H1 (cell line): ENCODE results near the gene CACNA1C. TPM values are rescaled to one million over a fixed set of nuclear protein-coding genes. Genes with fewer than 3 reads are reported as not detected.

Source experiments
- CTCF ChIA-PET: fragments of 300-600 bp; sonication (Branson Sonifier 250); formaldehyde crosslinking; loops from one replicate; lab custom pipeline; 2021; ENCODE audit not compliant: partially characterized antibody; lab: Charles Lee
- POLR2A ChIA-PET: fragments of 300-600 bp; sonication (Branson Sonifier 250); formaldehyde crosslinking; loops from one replicate; lab custom pipeline; 2021; ENCODE audit warnings: inconsistent platforms; ENCODE audit not compliant: partially characterized antibody; lab: Charles Lee
- DNase-seq, 2 experiments: peaks; one replicate each; pipeline versions ENCODE4 v3.0.0 to v3.0.0-alpha.2; 2010 to 2022; ENCODE audit warnings: low spot score in 2 of 2, low read depth in 1 of 2, mixed read lengths in 1 of 2
- FAIRE-seq: peaks from 2 replicates; lab custom pipeline; 2011; peaks lifted over from hg19 to GRCh38; lab: Jason Lieb, UNC
- H2AFZ ChIP-seq: 2 replicates; pipeline ENCODE4 v1.8.1; 2012; ENCODE audit warnings: low read length, inconsistent platforms
- H2AK5ac ChIP-seq: 2 replicates; pipeline ENCODE4 v1.6.1; 2013; ENCODE audit warnings: low read depth, low read length
- H2BK120ac ChIP-seq: replicated peaks from 2 replicates; pipeline ENCODE3; 2013; ENCODE audit warnings: low read depth, low read length, inconsistent platforms
- H2BK12ac ChIP-seq: 2 replicates; pipeline ENCODE4 v1.6.1; 2013; ENCODE audit warnings: low read depth, low read length
- H2BK15ac ChIP-seq: 2 replicates; pipeline ENCODE4 v1.6.1; 2013; ENCODE audit warnings: low read length
- H2BK20ac ChIP-seq: 2 replicates; pipeline ENCODE4 v1.6.1; 2013; ENCODE audit warnings: low read length
- H2BK5ac ChIP-seq: 2 replicates; pipeline ENCODE4 v1.6.1; 2013; ENCODE audit warnings: low read depth, low read length
- H3K14ac ChIP-seq: 2 replicates; pipeline ENCODE4 v1.6.1; 2013; ENCODE audit warnings: inconsistent platforms; ENCODE audit not compliant: insufficient read length
- H3K18ac ChIP-seq: 2 replicates; pipeline ENCODE4 v1.6.1; 2013; ENCODE audit warnings: low read length; ENCODE audit errors: extremely low read depth
- H3K23ac ChIP-seq: 2 replicates; pipeline ENCODE4 v1.6.1; 2013; ENCODE audit warnings: inconsistent platforms; ENCODE audit not compliant: insufficient read length
- H3K23me2 ChIP-seq: 2 replicates; pipeline ENCODE4 v1.6.1; 2013; ENCODE audit warnings: low read depth, low read length
- H3K27ac ChIP-seq: 2 replicates; pipeline ENCODE4 v1.6.1; 2011; ENCODE audit warnings: low read depth, low read length, inconsistent platforms
- H3K27me3 ChIP-seq, 4 experiments: replicated peaks in 1 of 4; 1 replicate in 1 of 4; 2 replicates in 3 of 4; pipeline versions ENCODE4 v1.6.1 to v1.8.1; 2011 to 2013; ENCODE audit warnings: low read length in 3 of 4, mild to moderate bottlenecking in 3 of 4, inconsistent platforms in 2 of 4, mixed read lengths in 2 of 4, moderate library complexity in 1 of 4; ENCODE audit not compliant: control insufficient read depth in 3 of 4, insufficient read depth in 3 of 4; ENCODE audit errors: extremely low read depth in 1 of 4
- H3K36me3 ChIP-seq, 4 experiments: 2 replicates each; pipeline versions ENCODE4 v1.6.1 to v1.8.1; 2011 to 2013; ENCODE audit warnings: mild to moderate bottlenecking in 4 of 4, low read length in 3 of 4, moderate library complexity in 2 of 4, control low read depth in 1 of 4, inconsistent platforms in 1 of 4; ENCODE audit not compliant: insufficient read depth in 4 of 4, control insufficient read depth in 2 of 4
- H3K4ac ChIP-seq: replicated peaks from 2 replicates; pipeline ENCODE3; 2013; ENCODE audit warnings: low read length, low read depth, mixed read lengths, inconsistent platforms; ENCODE audit not compliant: insufficient read length
- H3K4me1 ChIP-seq, 4 experiments: replicated peaks in 1 of 4; 1 replicate in 1 of 4; 2 replicates in 3 of 4; pipeline versions ENCODE4 v1.6.1 to v1.8.1; 2011 to 2013; ENCODE audit warnings: low read length in 3 of 4, inconsistent platforms in 2 of 4, mixed read lengths in 1 of 4; ENCODE audit not compliant: insufficient read depth in 4 of 4, control insufficient read depth in 3 of 4
- H3K4me2 ChIP-seq, 2 experiments: 2 replicates each; pipeline versions ENCODE4 v1.6.1 to v1.8.1; 2011 to 2013; ENCODE audit warnings: low read depth in 2 of 2, low read length in 2 of 2, control low read depth in 1 of 2, inconsistent platforms in 1 of 2, mild to moderate bottlenecking in 1 of 2; ENCODE audit not compliant: insufficient read depth in 1 of 2
- H3K4me3 ChIP-seq, 4 experiments: fragments of 200-600, 300-600 bp in 1 of 4; sonication (generic), shearing (Covaris generic), sonication (Bioruptor Twin) in 1 of 4; 2 replicates each; pipeline versions ENCODE4 v1.5.1 to v1.8.1; 2011 to 2016; ENCODE audit warnings: low read length in 4 of 4, low read depth in 3 of 4, control low read depth in 2 of 4, inconsistent platforms in 2 of 4, mild to moderate bottlenecking in 2 of 4, mixed read lengths in 1 of 4, moderate library complexity in 1 of 4; ENCODE audit not compliant: insufficient read depth in 2 of 4; ENCODE audit errors: extremely low read depth in 1 of 4
- H3K56ac ChIP-seq: replicated peaks from 2 replicates; pipeline ENCODE3; 2013; ENCODE audit warnings: low read depth, mild to moderate bottlenecking, mixed read lengths, low read length, inconsistent platforms; ENCODE audit not compliant: insufficient read length
- H3K79me1 ChIP-seq: 2 replicates; pipeline ENCODE4 v1.6.1; 2013; ENCODE audit warnings: low read depth, low read length, control low read depth
- H3K79me2 ChIP-seq, 2 experiments: 2 replicates each; pipeline versions ENCODE4 v1.6.1 to v1.8.1; 2012 to 2013; ENCODE audit warnings: low read length in 2 of 2, mild to moderate bottlenecking in 2 of 2, inconsistent platforms in 1 of 2; ENCODE audit not compliant: insufficient read depth in 2 of 2, control insufficient read depth in 1 of 2
- H3K9ac ChIP-seq, 4 experiments: replicated peaks in 1 of 4; 1 replicate in 1 of 4; 2 replicates in 3 of 4; pipeline versions ENCODE4 v1.6.1 to v1.8.1; 2011 to 2013; ENCODE audit warnings: low read depth in 3 of 4, low read length in 3 of 4, control low read depth in 2 of 4, mild to moderate bottlenecking in 2 of 4, moderate library complexity in 2 of 4, inconsistent platforms in 1 of 4; ENCODE audit errors: extremely low read depth in 1 of 4
- H3K9me3 ChIP-seq, 2 experiments: 2 replicates each; pipeline versions ENCODE4 v1.6.1 to v1.8.1; 2012 to 2013; ENCODE audit warnings: mild to moderate bottlenecking in 2 of 2, moderate library complexity in 2 of 2, control low read depth in 1 of 2, inconsistent platforms in 1 of 2, low read depth in 1 of 2, low read length in 1 of 2, mixed read lengths in 1 of 2; ENCODE audit not compliant: insufficient read depth in 2 of 2
- H4K20me1 ChIP-seq, 2 experiments: replicated peaks in 1 of 2; 2 replicates each; pipeline versions ENCODE3 to v1.8.1; 2011 to 2013; ENCODE audit warnings: inconsistent platforms in 2 of 2, low read length in 2 of 2, mild to moderate bottlenecking in 1 of 2; ENCODE audit not compliant: insufficient read depth in 2 of 2, control insufficient read depth in 1 of 2
- H4K5ac ChIP-seq: 2 replicates; pipeline ENCODE4 v1.6.1; 2013; ENCODE audit warnings: low read length, low read depth, mixed read lengths, inconsistent platforms; ENCODE audit not compliant: insufficient read length
- H4K8ac ChIP-seq: 2 replicates; pipeline ENCODE4 v1.8.0; 2013; ENCODE audit warnings: mild to moderate bottlenecking, moderate library complexity, low read length, inconsistent platforms; ENCODE audit not compliant: insufficient read depth; ENCODE audit errors: extremely low read depth
- H4K91ac ChIP-seq: replicated peaks from 2 replicates; pipeline ENCODE3; 2013; ENCODE audit warnings: low read length, mixed read lengths, inconsistent platforms; ENCODE audit not compliant: insufficient read length
- JUND ChIP-seq: IDR thresholded peaks from 2 replicates; pipeline ENCODE4 v1.6.1; 2011; ENCODE audit warnings: mild to moderate bottlenecking, improper control_type of control experiment, low read length
- MAFK ChIP-seq: IDR thresholded peaks from 2 replicates; pipeline ENCODE4 v1.6.1; 2012; ENCODE audit warnings: low read depth, mild to moderate bottlenecking, improper control_type of control experiment, low read length
- NANOG ChIP-seq: IDR thresholded peaks from 2 replicates; pipeline ENCODE4 v1.6.1; 2011; ENCODE audit warnings: low read length, low read depth, mild to moderate bottlenecking, inconsistent platforms; ENCODE audit not compliant: insufficient read depth, poor library complexity, severe bottlenecking
- POLR2AphosphoS5 ChIP-seq: IDR thresholded peaks from 2 replicates; pipeline ENCODE4 v1.6.1; 2011; ENCODE audit warnings: low read depth, low read length
- RAD21 ChIP-seq, 2 experiments: IDR thresholded peaks in 1 of 2; conservative IDR thresholded peaks in 1 of 2; 2 replicates each; pipeline ENCODE4 v1.6.1; 2011; ENCODE audit warnings: low read depth in 2 of 2, low read length in 2 of 2, improper control_type of control experiment in 1 of 2, inconsistent platforms in 1 of 2, mild to moderate bottlenecking in 1 of 2, moderate library complexity in 1 of 2
- RFX5 ChIP-seq: IDR thresholded peaks from 2 replicates; pipeline ENCODE4 v1.6.1; 2011; ENCODE audit warnings: low read depth, low read length, improper control_type of control experiment, borderline replicate concordance
- SIX5 ChIP-seq: IDR thresholded peaks from 2 replicates; pipeline ENCODE4 v1.6.1; 2011; ENCODE audit warnings: mild to moderate bottlenecking, low read depth, low read length
- SRF ChIP-seq: IDR thresholded peaks from 2 replicates; pipeline ENCODE4 v1.6.1; 2011; ENCODE audit warnings: mild to moderate bottlenecking, low read depth, low read length, moderate library complexity
- YY1 ChIP-seq: IDR thresholded peaks from 2 replicates; pipeline ENCODE4 v1.6.1; 2011; ENCODE audit warnings: low read depth, mild to moderate bottlenecking, low read length
- WGBS, 2 experiments: shearing (Covaris generic) in 1 of 2; methylation state at CpG; one replicate each; pipeline versions ENCODE4 v1.1.6 to v1.1.7; 2013 to 2015; ENCODE audit warnings: low lambda C conversion rate in 2 of 2, mixed read lengths in 2 of 2, inconsistent platforms in 1 of 2, low coverage in 1 of 2, missing lambda C conversion rate in 1 of 2; ENCODE audit not compliant: insufficient replicate concordance in 2 of 2, insufficient coverage in 1 of 2, insufficient read length in 1 of 2; ENCODE audit errors: extremely low coverage in 1 of 2, missing lambda C conversion rate in 1 of 2; 5-methylcytosine and 5-hydroxymethylcytosine counted together
- polyA plus RNA-seq, 7 experiments: library from polyadenylated mRNA; depleted of rRNA in 3 of 7; stranded (reverse) in 5 of 7; unstranded in 2 of 7; fragments of >200 nt in 5 of 7; fragments of 200-250 nt in 2 of 7; gene quantifications; 1 replicate in 5 of 7; 2 replicates in 1 of 7; 4 replicates in 1 of 7; pipeline versions ENCODE4 v1.2.1 to v1.2.3, GENCODE V29; 2011 to 2013; ENCODE audit warnings: missing spikeins in 2 of 7, mixed read lengths in 2 of 7
- total RNA-seq: library from RNA; stranded (reverse); fragmentation: NEBNext Ultra II Directional; extraction: Animal tissue kit (Norgen Biotek cat#: 25700); gene quantifications from 2 replicates; pipeline ENCODE4 v1.2.1, GENCODE V29; 2021
- TF ChIP-seq, protein P1 (sequence below): IDR thresholded peaks from 2 replicates; pipeline ENCODE4 v1.6.1; 2012; ENCODE audit warnings: inconsistent platforms

The CACNA1C gene
- total and polyA plus RNA-seq, 2 of the 8 experiments (the other 6 are each of a cell fraction or from before 2014, with no cell fraction given), result 1.3 TPM

DNA sequence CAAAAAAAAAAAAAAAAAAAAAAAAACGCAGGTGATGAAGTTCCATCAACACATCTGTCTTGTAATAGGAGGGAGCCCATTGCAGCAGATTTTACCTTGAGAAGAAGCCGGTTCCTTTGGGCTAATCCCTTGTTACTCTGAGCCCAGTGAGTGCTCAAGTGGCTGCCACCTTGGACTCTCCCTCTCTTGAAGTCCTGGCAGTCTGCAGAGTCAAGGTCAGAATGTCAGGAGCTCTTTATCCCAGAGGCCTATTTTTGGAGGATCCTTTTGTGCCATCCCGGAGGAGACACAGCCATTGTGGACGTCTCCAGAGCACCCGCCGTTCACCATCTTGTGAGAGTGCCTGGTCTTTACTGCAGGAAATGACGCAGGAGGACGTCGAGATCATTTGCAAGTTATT, 397.8 kb downstream of the CACNA1C start:
- Histone ChIP-seq H4K91ac (no peak overlapping the region), H3K4me3 (no peak overlapping the region), H3K18ac (no peak overlapping the region), H3K9me3 (no peaks in the 10 kb centered on the region), H3K4me1 (no peaks in the 10 kb centered on the region; a peak in 1 of 7 replicates), H3K23me2 (peaks cover 10% of the 10 kb centered on the region; the same call in 1 of the 2 replicates), H4K5ac (no peak overlapping the region), H2BK12ac (no peak overlapping the region), H3K79me2 (no peaks in the 10 kb centered on the region), H3K79me1 (no peaks in the 10 kb centered on the region), H2AFZ (no peak overlapping the region), H2BK5ac (no peak overlapping the region), H3K4me2 (no peak overlapping the region), H3K4ac (no peak overlapping the region), H3K36me3 (no peaks in the 10 kb centered on the region), H3K14ac (no peak overlapping the region), H2BK15ac (no peak overlapping the region), H2BK120ac (no peak overlapping the region), H3K27me3 (no peaks in the 10 kb centered on the region), H4K20me1 (no peaks in the 10 kb centered on the region), H3K56ac (no peak overlapping the region)
- CTCF ChIA-PET, result interaction anchor here (1.0 kb wide), 1 partner anchor 11 kb away, joined by 3 read pairs; no protein-coding TSS in a partner anchor
- POLR2A ChIA-PET, result no interaction called here
- DNase-seq, result no peak
- no peak for FAIRE-seq
- WGBS, 2 experiments, result 79% methylated on average over 8 of the region's 9 CpGs; no CpG with 5 or more reads in 1 of the 2 experiments
- TF ChIP-seq MAFK, result no peak
- TF ChIP-seq SRF, result no peak
- no peak for TF ChIP-seq SIX5
- TF ChIP-seq NANOG, result no peak
- no peak for TF ChIP-seq POLR2AphosphoS5
- TF ChIP-seq RFX5, result no peak
- no peak for TF ChIP-seq JUND
- no peak for TF ChIP-seq RAD21 (IDR thresholded peaks at IDR 0.05 in 1 of 2, conservative IDR thresholded peaks at IDR 0.05 in 1 of 2; ENCODE audit: low read depth in 2 of 2, low read length in 2 of 2)
- TF ChIP-seq YY1, result no peak
- TF ChIP-seq, protein P1, sequence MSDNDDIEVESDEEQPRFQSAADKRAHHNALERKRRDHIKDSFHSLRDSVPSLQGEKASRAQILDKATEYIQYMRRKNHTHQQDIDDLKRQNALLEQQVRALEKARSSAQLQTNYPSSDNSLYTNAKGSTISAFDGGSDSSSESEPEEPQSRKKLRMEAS, result no peak
- TF ChIP-seq, all 59 proteins: peak for 0
- H3K23ac ChIP-seq, result no peak overlapping the region
- H2AK5ac ChIP-seq, result no peak overlapping the region
- no peak overlapping the region for H2BK20ac ChIP-seq
- H3K27ac ChIP-seq, result no peak overlapping the region
- no peak overlapping the region for H3K9ac ChIP-seq
- H4K8ac ChIP-seq, result no peak overlapping the region
